K562 (cell line): ENCODE measurements around the gene C16orf90. TPM values are rescaled to one million over a fixed set of nuclear protein-coding genes. Genes with fewer than 3 reads are reported as not detected.

Experiments used
- ATAC-seq: fragments of 200-7000 bp; cut with Tn5 transposase; 3 replicates; pipeline ENCODE4 v1.9.1; 2020; ENCODE audit warnings: moderate library complexity
- BruUV-seq: library from RNA; stranded (reverse); fragments of 400-500 nt; replicated peaks from 2 replicates; lab custom pipeline; 2021; lab: Mats Ljungman, UMichigan
- CTCF ChIA-PET: fragments of 300-600 bp; formaldehyde crosslinking; extraction: SDS; loops from one replicate; lab custom pipeline; 2021; ENCODE audit warnings: low intra/inter-chr PET ratio; lab: Yijun Ruan, JAX
- POLR2A ChIA-PET: fragments of 300-600, 350-650 bp; sonication (Branson Sonifier 250); formaldehyde crosslinking; extraction: SDS; loops from one replicate; lab custom pipeline; 2021; ENCODE audit warnings: antibody characterized with exemption, inconsistent platforms; lab: Yijun Ruan, JAX
- DNase-seq, 4 experiments: peaks; one replicate each; pipeline versions ENCODE4 v3.0.0 to v3.0.0-alpha.2; 2011 to 2018; ENCODE audit warnings: low spot score in 3 of 4, mixed read lengths in 3 of 4; ENCODE audit errors: extremely low read depth in 1 of 4
- FAIRE-seq: peaks from 2 replicates; lab custom pipeline; 2011; peaks lifted over from hg19 to GRCh38; lab: Jason Lieb, UNC
- H2AFZ ChIP-seq: 2 replicates; pipeline ENCODE4 v1.6.0; 2011; ENCODE audit warnings: low read depth, low read length, control low read depth, inconsistent platforms
- H3K27ac ChIP-seq: fragments of 200-600 bp; 3 replicates; pipeline ENCODE4 v1.8.0; 2011; ENCODE audit warnings: low read depth, mild to moderate bottlenecking, control low read depth, inconsistent platforms, low read length, moderate library complexity, mixed read lengths; ENCODE audit errors: extremely low read depth
- H3K27me3 ChIP-seq, 2 experiments: fragments of 300-600 bp in 1 of 2; 2 replicates in 1 of 2; 3 replicates in 1 of 2; pipeline versions ENCODE4 v1.6.0 to v1.8.0; 2011; ENCODE audit warnings: inconsistent platforms in 2 of 2, low read length in 2 of 2, mild to moderate bottlenecking in 1 of 2, mixed read lengths in 1 of 2, moderate library complexity in 1 of 2; ENCODE audit not compliant: control insufficient read depth in 2 of 2, insufficient read depth in 2 of 2
- H3K36me3 ChIP-seq: fragments of 300-600 bp; 3 replicates; pipeline ENCODE4 v1.8.0; 2011; ENCODE audit warnings: mild to moderate bottlenecking, low read length, inconsistent platforms; ENCODE audit not compliant: control insufficient read depth, insufficient read depth
- H3K4me1 ChIP-seq, 2 experiments: fragments of 200-600 bp in 1 of 2; replicated peaks in 1 of 2; 2 replicates in 1 of 2; 3 replicates in 1 of 2; pipeline versions ENCODE4 v1.5.1 to v1.8.0; 2011; ENCODE audit warnings: inconsistent platforms in 2 of 2, low read length in 2 of 2, mild to moderate bottlenecking in 1 of 2, mixed read lengths in 1 of 2, moderate library complexity in 1 of 2; ENCODE audit not compliant: control insufficient read depth in 2 of 2, insufficient read depth in 2 of 2
- H3K4me2 ChIP-seq: 2 replicates; pipeline ENCODE4 v1.6.1; 2011; ENCODE audit warnings: low read length, control low read depth, inconsistent platforms, mixed read lengths; ENCODE audit not compliant: insufficient read depth
- H3K4me3 ChIP-seq: fragments of 200-600 bp; sonication (generic), shearing (Covaris generic); 2 replicates; pipeline ENCODE4 v1.5.1; 2016; ENCODE audit warnings: control low read depth, inconsistent platforms
- H3K79me2 ChIP-seq: fragments of 200-600 bp; 3 replicates; pipeline ENCODE4 v1.8.0; 2011; ENCODE audit warnings: low read length, inconsistent platforms; ENCODE audit not compliant: control insufficient read depth, insufficient read depth
- H3K9ac ChIP-seq, 2 experiments: 2 replicates each; pipeline versions ENCODE4 v1.6.0 to v1.6.1; 2011; ENCODE audit warnings: low read depth in 2 of 2, low read length in 2 of 2, control low read depth in 1 of 2, inconsistent platforms in 1 of 2, mild to moderate bottlenecking in 1 of 2, mixed read lengths in 1 of 2; ENCODE audit not compliant: insufficient read depth in 1 of 2
- H3K9me1 ChIP-seq: one replicate; pipeline ENCODE4 v1.6.0; 2011; ENCODE audit warnings: inconsistent platforms, mild to moderate bottlenecking, low read length, moderate library complexity; ENCODE audit not compliant: control insufficient read depth, insufficient read depth
- H3K9me3 ChIP-seq: replicated peaks from 2 replicates; pipeline ENCODE4 v1.5.1; 2011; ENCODE audit warnings: low read depth, low read length, inconsistent platforms; ENCODE audit not compliant: control insufficient read depth, insufficient read depth
- H4K20me1 ChIP-seq: replicated peaks from 2 replicates; pipeline ENCODE4 v1.6.1; 2011; ENCODE audit warnings: low read length, inconsistent platforms, mixed read lengths; ENCODE audit not compliant: control insufficient read depth, insufficient read depth
- GABPA ChIP-seq: fragments of 200-800 bp; sonication (Bioruptor generic); conservative IDR thresholded peaks from 2 replicates; pipeline ENCODE4 v1.6.1; 2016; ENCODE audit warnings: low read depth, missing genetic modification characterization, missing compliant biosample characterization
- POLR2G ChIP-seq: fragments of 200-400 bp; formaldehyde crosslinking; IDR thresholded peaks from 2 replicates; pipeline ENCODE4 v1.6.1; 2017; ENCODE audit warnings: low read depth, mild to moderate bottlenecking, antibody characterized with exemption, low read length, moderate library complexity
- RBM22 ChIP-seq: fragments of 200-400 bp; formaldehyde crosslinking; IDR thresholded peaks from 2 replicates; pipeline ENCODE4 v1.6.1; 2018; ENCODE audit warnings: low read length, low read depth; ENCODE audit not compliant: poor library complexity, severe bottlenecking
- SUPT5H ChIP-seq: fragments of 450-650 bp; IDR thresholded peaks from 2 replicates; pipeline ENCODE4 v1.6.1; 2016
- ZBTB33 ChIP-seq: sonication (generic); formaldehyde crosslinking; IDR thresholded peaks from 2 replicates; pipeline ENCODE4 v1.8.1; 2023; ENCODE audit warnings: mild to moderate bottlenecking, missing genetic modification reagents
- ZNF586 ChIP-seq: fragments of 450-650 bp; formaldehyde crosslinking; conservative IDR thresholded peaks from 2 replicates; pipeline ENCODE4 v1.4.0; 2020; ENCODE audit warnings: mild to moderate bottlenecking, moderate library complexity
- WGBS: fragments of 100-300 bp; shearing (Covaris generic); methylation state at CpG from one replicate; pipeline ENCODE4 v1.1.6; 2016; ENCODE audit warnings: low coverage, mixed read lengths; ENCODE audit not compliant: insufficient coverage; ENCODE audit errors: missing lambda C conversion rate; 5-methylcytosine and 5-hydroxymethylcytosine counted together
- in situ Hi-C: fragments of 300-500 bp; cut with MboI; formaldehyde crosslinking; loops from 4 replicates; pipeline ENCODE4 v1.15.0; 2018; ENCODE audit warnings: inconsistent platforms, mixed read lengths
- intact Hi-C: fragments of 100-400 bp; cut with micrococcal nuclease; formaldehyde crosslinking; loops from 2 replicates; pipeline ENCODE4 v1.14.2; 2022
- polyA plus RNA-seq, 8 experiments: library from polyadenylated mRNA; depleted of rRNA in 4 of 8; stranded (reverse) in 5 of 8; unstranded in 3 of 8; fragments of >200 nt; fragmentation: Nextera tagmentation in 2 of 8; fragmentation: Illumina TruSeq in 1 of 8; extraction: Ambion mirVana in 2 of 8; extraction: Trizol in 1 of 8; gene quantifications; 2 replicates each; pipeline versions ENCODE4 v1.2.1 to v1.2.3, GENCODE V29; 2011 to 2014; ENCODE audit warnings: inconsistent platforms in 1 of 8, missing spikeins in 1 of 8
- total RNA-seq, 7 experiments: library from RNA; depleted of rRNA in 6 of 7; stranded (reverse); fragments of >200 nt in 6 of 7; fragmentation: Illumina TruSeq in 2 of 7; extraction: Trizol in 2 of 7; gene quantifications; 2 replicates each; pipeline versions ENCODE4 v1.2.1 to v1.2.3, GENCODE V29; 2011 to 2021; ENCODE audit warnings: low replicate concordance in 1 of 7

Gene C16orf90
- total and polyA plus RNA-seq, 9 of the 15 experiments (the other 6 are each of a cell fraction or from before 2014, with no cell fraction given): not detected

- in situ Hi-C loops: no loop called here
- Histone ChIP-seq H3K27ac (no peak overlapping the region), H3K4me3 (no peak overlapping the region), H3K9me3 (no peaks in the 10 kb centered on the region), H3K79me2 (no peaks in the 10 kb centered on the region), H3K9ac (no peak overlapping the region), H3K9me1 (peaks cover 3% of the 10 kb centered on the region), H3K4me1 (peaks cover under 1 to 45% of the 10 kb centered on the region in 2 experiments; a peak in 4 of 5 replicates), H3K4me2 (no peak overlapping the region), H4K20me1 (no peaks in the 10 kb centered on the region; the same call in 1 of the 2 replicates), H3K36me3 (peaks cover 49% of the 10 kb centered on the region), H3K27me3 (no peaks in the 10 kb centered on the region), H2AFZ (no peak overlapping the region)
- BruUV-seq: no TSS peak
- 93% methylated on average over 21 of the region's 24 CpGs for WGBS
- CTCF ChIA-PET: no interaction called here
- no peak for ATAC-seq
- no peak for FAIRE-seq
- no peak for DNase-seq
- POLR2A ChIA-PET: interaction anchor here (1.0 to 1.3 kb wide), 2 partner anchors 12 to 26 kb away, joined by 3 to 5 read pairs; no protein-coding TSS in a partner anchor
- intact Hi-C loops: no loop called here
- TF ChIP-seq POLR2G: 0 out of 2 replicates have a peak, but pooled peaks have one; percentile 12
- TF ChIP-seq SUPT5H: peak; percentile 18; the same call in 1 of the 2 replicates
- TF ChIP-seq GABPA: no peak
- TF ChIP-seq ZNF586 (CRISPR knock-in tag): no peak
- peak; percentile 68 for TF ChIP-seq RBM22
- TF ChIP-seq ZBTB33 (CRISPR knock-in tag): 0 out of 2 replicates have a peak, but pooled peaks have one; percentile 55
Observed at GRCh38 chr16:3486506-3487215, 8.6 kb downstream of the C16orf90 start.
